ENCODE measurements around the gene CD302.
"Not testable (repeated sequence)": the region's sequence is repeated elsewhere in the genome, so short reads cannot be mapped to it uniquely, and the experiment has no call there.

The CD302 gene

DNA sequence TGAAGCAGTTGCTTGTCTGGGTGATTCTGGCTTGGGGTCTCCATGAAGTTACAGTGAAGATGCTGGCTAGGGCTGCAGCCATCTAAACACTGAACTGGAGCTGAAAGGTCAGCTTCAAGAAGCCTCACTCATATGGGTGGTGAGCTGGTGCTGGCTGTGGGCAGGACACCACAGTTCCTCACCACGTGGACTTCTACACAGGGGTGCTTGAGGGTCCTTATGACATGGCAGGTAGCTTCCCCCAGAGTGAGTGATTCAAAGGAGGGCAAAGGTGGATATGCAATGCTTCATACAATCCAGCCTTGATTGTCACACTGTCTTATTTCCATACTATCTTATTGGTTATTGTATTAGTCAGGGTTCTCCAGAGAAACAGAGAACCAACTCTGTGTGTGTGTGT is 6.0 kb downstream of the CD302 start:
- TF ChIP-seq, protein P1, sequence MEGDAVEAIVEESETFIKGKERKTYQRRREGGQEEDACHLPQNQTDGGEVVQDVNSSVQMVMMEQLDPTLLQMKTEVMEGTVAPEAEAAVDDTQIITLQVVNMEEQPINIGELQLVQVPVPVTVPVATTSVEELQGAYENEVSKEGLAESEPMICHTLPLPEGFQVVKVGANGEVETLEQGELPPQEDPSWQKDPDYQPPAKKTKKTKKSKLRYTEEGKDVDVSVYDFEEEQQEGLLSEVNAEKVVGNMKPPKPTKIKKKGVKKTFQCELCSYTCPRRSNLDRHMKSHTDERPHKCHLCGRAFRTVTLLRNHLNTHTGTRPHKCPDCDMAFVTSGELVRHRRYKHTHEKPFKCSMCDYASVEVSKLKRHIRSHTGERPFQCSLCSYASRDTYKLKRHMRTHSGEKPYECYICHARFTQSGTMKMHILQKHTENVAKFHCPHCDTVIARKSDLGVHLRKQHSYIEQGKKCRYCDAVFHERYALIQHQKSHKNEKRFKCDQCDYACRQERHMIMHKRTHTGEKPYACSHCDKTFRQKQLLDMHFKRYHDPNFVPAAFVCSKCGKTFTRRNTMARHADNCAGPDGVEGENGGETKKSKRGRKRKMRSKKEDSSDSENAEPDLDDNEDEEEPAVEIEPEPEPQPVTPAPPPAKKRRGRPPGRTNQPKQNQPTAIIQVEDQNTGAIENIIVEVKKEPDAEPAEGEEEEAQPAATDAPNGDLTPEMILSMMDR (IDR thresholded peaks at IDR 0.05; ENCODE audit: low read depth, low read length) = no peak
- no peak for DNase-seq (ENCODE audit: extremely low read depth, low read depth)

DNA sequence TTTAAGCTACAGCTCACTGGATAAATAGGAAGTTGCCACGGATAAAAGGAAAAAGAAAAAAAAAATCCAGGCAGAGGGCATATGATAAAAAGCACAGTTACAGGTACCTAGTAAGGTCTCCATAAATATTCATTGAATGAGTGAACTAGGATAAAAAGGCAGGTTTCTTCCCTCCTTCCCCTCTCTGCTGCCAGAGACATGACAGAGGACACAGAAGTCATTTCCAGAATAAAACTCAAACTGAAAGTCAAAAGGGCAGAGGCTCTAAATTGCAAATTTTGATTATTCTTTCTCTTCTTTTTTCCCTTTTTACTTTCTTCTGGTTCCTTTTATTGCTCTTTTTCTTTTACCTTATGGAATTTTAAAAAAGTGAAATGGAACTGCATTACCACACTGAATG is 7.7 kb downstream of the CD302 start:
- no peak for DNase-seq (ENCODE audit: extremely low read depth, low read depth)
- TF ChIP-seq, protein P1 (IDR thresholded peaks at IDR 0.05; ENCODE audit: low read depth, low read length) = no peak

DNA sequence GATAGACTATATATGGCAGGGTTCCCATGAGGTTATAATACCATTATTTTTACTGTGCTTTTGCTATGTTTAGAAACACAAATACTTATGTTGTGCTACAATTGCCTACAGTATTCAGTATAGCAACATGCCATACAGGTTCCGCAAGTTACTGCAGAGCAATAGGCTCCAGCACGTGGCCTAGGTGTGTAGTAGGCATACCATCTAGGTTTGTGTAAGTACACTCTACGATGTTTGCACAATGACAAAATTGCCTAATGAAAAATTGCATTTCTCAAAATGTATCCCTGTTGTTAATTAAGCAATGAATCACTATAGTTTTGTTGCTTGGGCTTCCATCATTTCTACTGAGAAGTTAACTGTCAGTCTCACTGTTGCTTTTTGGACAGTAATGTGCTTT is 9.8 kb downstream of the CD302 start:
- no peak for DNase-seq (ENCODE audit: extremely low read depth, low read depth)
- TF ChIP-seq, protein P1 (IDR thresholded peaks at IDR 0.05; ENCODE audit: low read depth, low read length) = no peak

DNA sequence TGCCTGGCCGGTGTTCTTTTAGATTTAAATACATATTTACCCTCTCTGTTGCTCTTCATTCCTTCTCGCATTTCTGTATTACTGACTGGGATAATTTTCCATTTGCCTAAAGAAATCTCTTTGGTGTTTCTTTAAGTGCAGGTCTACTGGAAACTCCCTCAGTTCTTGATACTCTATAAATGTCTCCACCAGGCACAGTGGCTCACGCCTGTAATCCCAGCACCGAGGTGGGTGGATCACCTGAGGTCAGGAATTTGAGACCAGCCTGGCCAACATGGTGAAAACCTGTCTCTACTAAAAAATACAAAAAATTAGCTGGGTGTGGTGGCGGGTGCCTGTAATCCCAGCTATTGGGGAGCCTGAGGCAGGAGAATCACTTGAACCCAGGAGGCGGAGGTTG is 10.4 kb downstream of the CD302 start:
- not testable (repeated sequence) for DNase-seq (ENCODE audit: extremely low read depth, low read depth)

DNA sequence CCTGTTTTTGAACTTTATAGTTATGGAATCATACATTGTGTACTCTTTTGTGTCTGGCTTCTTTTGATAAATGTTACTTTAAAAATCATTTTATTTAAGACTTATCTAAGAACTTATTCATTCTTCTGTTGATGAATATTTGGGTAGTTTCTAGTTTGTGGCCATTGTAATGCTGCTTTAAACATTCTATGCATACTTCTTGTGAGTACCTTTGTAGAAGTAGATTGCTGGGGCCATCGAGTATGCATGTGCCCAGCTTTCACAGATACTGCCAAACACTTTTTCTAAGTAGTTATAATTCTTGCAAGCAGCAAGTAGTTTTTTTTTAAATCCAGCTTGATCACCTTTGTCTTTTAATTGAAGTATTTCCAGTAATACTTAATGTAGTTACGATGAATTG is 11.1 kb downstream of the CD302 start:
- DNase-seq (ENCODE audit: extremely low read depth, low read depth) = no peak
- TF ChIP-seq, protein P1 (IDR thresholded peaks at IDR 0.05; ENCODE audit: low read depth, low read length) = no peak

DNA sequence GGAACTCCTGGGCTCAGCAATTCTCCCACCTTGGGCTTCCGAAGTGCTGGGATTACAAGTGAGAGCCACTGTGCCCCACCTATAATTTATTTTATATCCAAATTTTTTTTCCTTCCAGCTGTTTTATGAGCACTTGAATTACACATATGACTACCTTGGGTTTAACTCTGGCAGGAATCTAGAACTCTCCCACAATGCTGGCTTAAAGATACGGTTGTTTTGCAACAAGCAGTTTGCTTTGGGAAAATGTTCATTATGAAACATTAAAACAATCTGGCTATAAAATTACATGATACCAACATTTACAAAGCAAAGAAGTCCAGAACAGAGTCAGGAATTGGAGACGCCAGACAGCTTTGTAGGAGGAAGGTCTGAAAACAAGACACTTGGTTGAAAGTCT is 12.8 kb downstream of the CD302 start:
- TF ChIP-seq, protein P1 (IDR thresholded peaks at IDR 0.05; ENCODE audit: low read depth, low read length) = no peak

DNA sequence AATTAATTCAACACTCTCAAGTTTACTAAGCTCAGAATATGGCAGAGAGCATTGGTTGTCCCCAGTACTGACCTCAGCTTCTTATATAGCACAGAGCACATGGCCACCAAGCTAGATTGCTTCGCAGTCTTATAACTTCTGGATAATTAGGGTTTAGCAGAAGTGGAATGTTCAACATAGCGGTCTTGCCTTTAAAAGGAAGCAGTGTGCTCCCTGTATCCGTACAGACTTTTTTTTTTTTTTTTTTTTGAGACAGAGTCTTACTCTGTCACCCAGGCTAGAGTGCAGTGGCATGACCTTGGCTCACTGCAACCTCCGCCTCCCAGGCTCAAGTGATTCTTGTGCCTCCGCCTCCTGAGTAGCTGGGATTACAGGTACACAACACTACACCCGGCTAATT is 13.3 kb downstream of the CD302 start:
- not testable (repeated sequence) for DNase-seq (ENCODE audit: extremely low read depth, low read depth)

More for the DNA sequence above, 12.8 kb downstream of the CD302 start:
- DNase-seq (ENCODE audit: extremely low read depth, low read depth) = no peak

DNA sequence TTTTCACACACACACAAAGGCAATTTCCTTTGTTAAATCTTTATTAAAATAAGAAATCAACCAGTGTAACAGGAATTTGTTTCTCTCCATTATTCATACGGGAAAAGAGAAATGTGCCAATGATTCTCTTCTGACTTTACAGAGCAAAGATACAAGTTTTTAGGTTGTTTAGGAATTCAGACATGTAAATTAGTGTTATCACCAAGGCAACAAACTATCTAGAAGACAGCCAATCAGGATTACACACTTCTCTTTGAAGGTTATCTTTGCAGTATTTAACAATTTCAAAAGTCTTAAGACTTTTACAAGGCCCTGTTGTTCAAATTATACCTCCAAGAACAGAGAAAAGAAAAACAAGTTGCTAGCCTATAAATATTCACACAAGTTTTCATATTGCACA is 14.5 kb downstream of the CD302 start:
- DNase-seq (ENCODE audit: extremely low read depth, low read depth) = no peak
- TF ChIP-seq, protein P1 (IDR thresholded peaks at IDR 0.05; ENCODE audit: low read depth, low read length) = no peak

DNA sequence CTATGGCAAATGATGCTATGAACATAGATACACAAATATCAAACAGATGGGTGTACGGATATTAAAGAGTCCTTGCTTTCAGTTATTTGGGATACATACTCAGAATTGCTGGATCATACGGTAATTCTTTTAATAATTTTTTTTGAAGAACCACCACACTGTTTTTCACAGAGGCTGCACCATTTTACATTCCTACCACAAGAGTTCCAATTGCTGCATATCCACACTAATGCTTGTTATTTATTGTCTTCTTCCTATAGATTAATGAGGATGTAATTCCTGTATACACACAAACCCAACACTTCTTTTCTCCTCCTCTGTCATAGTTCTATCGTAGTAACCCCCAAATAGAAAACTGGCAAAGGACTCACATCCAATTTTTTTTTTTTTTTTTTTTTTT is 21.7 kb downstream of the CD302 start:
- DNase-seq (ENCODE audit: extremely low read depth, low read depth) = no peak
- TF ChIP-seq, protein P1 (IDR thresholded peaks at IDR 0.05; ENCODE audit: low read depth, low read length) = no peak; the same call in 1 of the 2 replicates

All from AG09319 (cell line).